Mesodermal cell (in vitro differentiated cells): ENCODE data around the gene BEST2.

Experiments used
- H3K27ac ChIP-seq: 2 replicates; pipeline ENCODE4 v1.7.0; 2013; ENCODE audit warnings: mild to moderate bottlenecking, low read depth, low read length, moderate library complexity; ENCODE audit not compliant: severe bottlenecking
- H3K36me3 ChIP-seq: 2 replicates; pipeline ENCODE4 v1.7.1; 2013; ENCODE audit warnings: mild to moderate bottlenecking, low read length, moderate library complexity; ENCODE audit not compliant: control insufficient read depth, insufficient read depth
- H3K4me1 ChIP-seq: one replicate; pipeline ENCODE4 v1.7.1; 2013; ENCODE audit warnings: mild to moderate bottlenecking, low read length; ENCODE audit not compliant: insufficient read depth, control insufficient read depth, poor library complexity, severe bottlenecking
- H3K4me3 ChIP-seq: 2 replicates; pipeline ENCODE4 v1.7.0; 2013; ENCODE audit warnings: low read length, control low read depth, mild to moderate bottlenecking; ENCODE audit not compliant: insufficient read depth, poor library complexity, severe bottlenecking; ENCODE audit errors: extremely low read depth
- H3K9me3 ChIP-seq: 2 replicates; pipeline ENCODE4 v1.7.1; 2013; ENCODE audit warnings: mild to moderate bottlenecking, low read length, moderate library complexity; ENCODE audit not compliant: control insufficient read depth
- WGBS, 2 experiments: methylation state at CpG; one replicate each; pipeline ENCODE4 v1.1.5; 2013; ENCODE audit warnings: missing lambda C conversion rate in 2 of 2; ENCODE audit not compliant: insufficient coverage in 2 of 2; 5-methylcytosine and 5-hydroxymethylcytosine counted together

The BEST2 gene

DNA sequence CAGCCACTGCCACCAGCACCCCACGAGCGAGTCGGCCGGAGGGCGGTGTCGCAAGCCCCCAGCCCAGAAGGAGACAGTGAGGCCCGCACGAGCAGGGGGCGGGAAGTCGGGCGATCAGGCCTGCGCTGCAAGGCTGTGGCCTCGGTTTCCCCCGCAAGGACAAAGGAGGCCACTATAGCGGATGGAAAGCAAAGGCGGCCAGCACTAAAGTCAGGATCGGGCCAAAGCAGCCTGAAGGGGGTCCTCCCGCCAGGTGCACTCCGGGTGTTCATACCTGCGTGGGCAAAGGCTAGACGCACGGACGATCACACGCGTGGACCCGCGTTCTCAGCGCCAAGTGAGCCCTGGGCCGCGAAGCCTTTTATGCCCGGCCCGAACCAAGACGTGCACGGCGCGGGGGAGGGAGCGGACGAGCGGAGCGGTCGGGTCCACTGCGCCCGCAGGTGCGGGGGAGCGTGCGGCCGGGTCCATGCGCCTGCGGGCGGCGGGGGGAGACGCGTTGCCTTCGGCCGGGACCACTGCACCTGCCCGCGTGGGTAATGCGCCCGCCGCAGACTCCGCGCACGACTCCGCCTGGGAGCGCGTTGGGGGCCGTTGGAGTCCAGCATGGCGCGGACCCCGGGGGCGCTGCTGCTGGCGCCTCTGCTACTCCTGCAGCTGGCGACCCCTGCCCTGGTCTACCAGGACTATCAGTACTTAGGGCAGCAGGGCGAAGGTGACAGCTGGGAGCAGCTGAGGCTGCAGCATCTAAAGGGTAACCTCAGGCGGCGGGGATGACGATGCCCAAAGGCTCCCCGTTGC lies 50.1 kb downstream of the BEST2 start, which contains the start of the genes PRDX2 and THSD8:
PRDX2 (minus strand) TSS at position 335 of the 801 bp plus-strand sequence. CDS start 539 bp downstream, outside the sequence.
THSD8 (plus strand) TSS at position 604 of the 801 bp plus-strand sequence; CDS start at position 607, 3 bp downstream.
- Histone ChIP-seq H3K27ac (peak within 1 kb of the TSS; percentile 31), H3K9me3 (no peaks in the 10 kb centered on the region)

DNA sequence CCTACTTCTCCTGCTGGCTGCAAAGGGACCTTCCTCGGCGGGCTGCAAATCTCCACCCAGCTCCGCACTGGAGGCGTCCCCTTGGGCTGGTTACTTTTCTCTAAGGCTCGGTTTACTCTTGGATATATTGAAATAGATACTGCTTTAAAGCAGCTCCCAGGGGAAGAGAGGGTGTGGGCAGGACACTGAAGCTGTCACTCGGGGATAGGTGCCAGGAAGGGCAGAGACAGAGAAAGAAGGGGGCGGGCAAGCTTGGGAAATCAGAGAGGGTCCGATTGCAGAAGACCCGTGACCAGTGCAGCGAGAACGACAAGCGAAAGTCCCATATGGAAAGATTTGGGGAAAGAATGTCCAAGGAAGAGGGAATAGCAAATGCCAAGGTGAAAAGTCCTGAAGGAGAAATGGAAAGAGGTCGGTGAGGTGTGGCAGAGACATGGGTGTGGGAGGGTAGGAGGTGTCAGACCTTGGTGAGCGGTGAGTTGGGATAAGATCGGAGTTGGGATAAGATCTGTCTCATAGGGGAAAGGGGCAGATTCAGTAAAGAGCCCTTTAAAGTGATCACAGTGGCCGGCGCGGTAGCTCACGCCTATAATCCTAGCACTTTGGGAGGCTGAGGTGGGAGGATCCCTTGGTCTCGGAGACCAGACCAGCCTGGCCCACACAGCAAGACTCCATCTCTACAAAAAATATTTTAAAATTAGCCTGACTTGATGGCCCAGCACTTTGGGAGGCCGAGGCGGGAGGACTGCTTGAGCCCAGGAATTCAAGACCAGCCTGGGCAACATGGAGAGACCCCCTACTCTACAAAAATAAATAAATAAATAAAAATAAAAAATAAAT lies 50.9 kb downstream of the BEST2 start:
- Histone ChIP-seq H3K9me3 (no peaks in the 10 kb centered on the region), H3K36me3 (peaks cover 26% of the 10 kb centered on the region), H3K4me1 (peaks cover 13% of the 10 kb centered on the region), H3K27ac (no peak overlapping the region), H3K4me3 (peak overlapping the region; percentile 84)
- WGBS, 2 experiments = 44 to 55% methylated on average over 12 to 17 of the region's 22 CpGs

More for the DNA sequence above, 50.1 kb downstream of the BEST2 start, which contains the start of the genes PRDX2 and THSD8:
- peak within 1 kb of the TSS; percentile 84 for H3K4me3 ChIP-seq
- H3K4me1 ChIP-seq = peaks cover 6% of the 10 kb centered on the region
- peaks cover 22% of the 10 kb centered on the region for H3K36me3 ChIP-seq
- 0% methylated on average over 74 to 76 of the region's 78 CpGs for WGBS, 2 experiments

DNA sequence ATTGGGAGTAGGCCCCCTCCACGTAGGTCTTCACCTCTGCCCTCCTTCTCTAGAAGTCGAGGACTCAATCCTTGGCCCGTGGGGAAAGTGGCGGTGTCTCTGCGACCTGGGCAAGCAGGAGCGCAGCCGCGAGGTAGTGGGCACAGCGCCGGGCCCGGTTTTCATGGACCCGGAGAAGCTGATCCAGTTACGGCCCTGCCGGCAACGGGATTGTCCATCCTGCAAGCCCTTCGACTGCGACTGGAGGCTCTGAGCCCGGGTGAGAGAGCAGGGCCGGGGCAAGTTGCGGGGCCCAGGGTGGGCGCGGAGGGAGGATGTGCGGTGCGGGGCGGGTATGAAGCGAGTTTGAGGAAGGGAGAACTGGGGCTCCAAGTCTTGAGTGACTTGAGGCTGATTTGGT lies 52.5 kb downstream of the BEST2 start:
- WGBS, 2 experiments = 93 to 95% methylated on average over 25 to 26 of the region's 26 CpGs
- H3K4me3 ChIP-seq = no peak overlapping the region
- H3K27ac ChIP-seq = no peak overlapping the region
- H3K4me1 ChIP-seq = peaks cover 13% of the 10 kb centered on the region
- no peaks in the 10 kb centered on the region for H3K9me3 ChIP-seq
- peaks cover 28% of the 10 kb centered on the region for H3K36me3 ChIP-seq

DNA sequence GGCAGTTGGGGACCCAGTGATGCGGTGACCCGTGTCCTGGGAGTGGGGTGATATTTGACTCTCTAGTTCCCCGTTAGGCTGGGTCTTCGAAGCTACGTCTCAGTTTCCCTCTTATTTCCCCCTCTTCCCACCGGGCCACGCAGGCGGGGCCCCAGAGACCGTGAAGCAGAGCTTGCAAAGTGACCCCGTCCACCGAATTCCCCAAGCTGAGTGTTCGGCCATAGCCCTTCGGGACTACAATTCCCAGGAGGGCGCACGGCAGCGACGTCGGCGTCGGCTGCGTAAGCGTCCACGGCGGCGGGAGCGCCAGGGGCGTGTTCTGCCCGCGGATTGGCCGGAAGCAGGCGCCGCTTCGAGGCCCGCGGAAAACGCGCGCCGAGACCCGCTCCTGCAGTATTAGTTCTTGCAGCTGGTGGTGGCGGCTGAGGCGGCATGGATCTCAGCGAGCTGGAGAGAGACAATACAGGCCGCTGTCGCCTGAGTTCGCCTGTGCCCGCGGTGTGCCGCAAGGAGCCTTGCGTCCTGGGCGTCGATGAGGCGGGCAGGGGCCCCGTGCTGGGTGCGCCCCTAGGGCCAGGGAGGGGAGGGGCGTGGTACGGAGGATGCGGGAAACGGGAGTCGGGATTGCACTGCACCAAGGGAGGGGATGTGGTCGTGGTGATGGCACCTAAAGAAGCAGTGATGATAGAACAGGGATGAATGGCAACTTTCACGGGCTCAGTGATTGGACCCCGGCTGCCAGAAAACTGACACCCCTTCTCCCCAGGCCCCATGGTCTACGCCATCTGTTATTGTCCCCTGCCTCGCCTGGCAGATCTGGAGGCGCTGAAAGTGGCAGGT lies 54.9 kb downstream of the BEST2 start, which contains the start of gene RNASEH2A:
RNASEH2A (plus strand) TSS at position 343 of the 840 bp plus-strand sequence; CDS start at position 433, 90 bp downstream.
- Histone ChIP-seq H3K27ac (peak within 1 kb of the TSS; percentile 29), H3K4me3 (peak within 1 kb of the TSS; percentile 79), H3K4me1 (peaks cover 13% of the 10 kb centered on the region), H3K36me3 (peaks cover 37% of the 10 kb centered on the region), H3K9me3 (no peaks in the 10 kb centered on the region)
- 5% methylated on average over 55 to 62 of the region's 66 CpGs for WGBS, 2 experiments
